HepG2 (cell line): ENCODE measurements around the gene ZCCHC4. TPM values are rescaled to one million over a fixed set of nuclear protein-coding genes. Genes with fewer than 3 reads are reported as not detected.
A peak's percentile ranks its signal among the peaks of the same experiment; 100 is the strongest.

Experiments used
- GZF1 ChIP-seq: sonication (generic); formaldehyde crosslinking; IDR thresholded peaks from 2 replicates; pipeline ENCODE4 v1.5.1; 2020; ENCODE audit warnings: mild to moderate bottlenecking, missing genetic modification reagents
- HIVEP1 ChIP-seq: sonication (generic); formaldehyde crosslinking; IDR thresholded peaks from 2 replicates; pipeline ENCODE4 v1.4.0; 2020; ENCODE audit warnings: mild to moderate bottlenecking, missing genetic modification reagents
- KMT2B ChIP-seq: IDR thresholded peaks from 2 replicates; pipeline ENCODE4 v1.6.1; 2016; ENCODE audit warnings: missing genetic modification reagents, missing compliant biosample characterization
- MAF1 ChIP-seq: sonication (generic); formaldehyde crosslinking; IDR thresholded peaks from 2 replicates; pipeline ENCODE4 v1.5.0; 2020; ENCODE audit warnings: missing genetic modification reagents, borderline replicate concordance
- MLXIP ChIP-seq: sonication (generic); formaldehyde crosslinking; IDR thresholded peaks from 2 replicates; pipeline ENCODE4 v1.9.0; 2021; ENCODE audit warnings: missing genetic modification reagents, borderline replicate concordance
- PHB2 ChIP-seq: fragments of 450-650 bp; IDR thresholded peaks from 2 replicates; pipeline ENCODE4 v1.6.1; 2018; ENCODE audit not compliant: partially characterized antibody
- RFXANK ChIP-seq: IDR thresholded peaks from 2 replicates; pipeline ENCODE4 v1.6.1; 2016
- SNAPC2 ChIP-seq: sonication (generic); formaldehyde crosslinking; IDR thresholded peaks from 2 replicates; pipeline ENCODE4 v1.8.1; 2022; ENCODE audit warnings: mild to moderate bottlenecking, missing genetic modification reagents
- SRF ChIP-seq: IDR thresholded peaks from 2 replicates; pipeline ENCODE4 v1.6.1; 2011; ENCODE audit warnings: mild to moderate bottlenecking, low read depth, low read length, moderate library complexity
- TRIM24 ChIP-seq: sonication (generic); formaldehyde crosslinking; IDR thresholded peaks from 2 replicates; pipeline ENCODE4 v1.8.0; 2022; ENCODE audit warnings: mild to moderate bottlenecking, missing genetic modification reagents
- ZEB1 ChIP-seq: IDR thresholded peaks from 2 replicates; pipeline ENCODE4 v1.6.1; 2012; ENCODE audit warnings: mild to moderate bottlenecking, low read depth, inconsistent platforms; ENCODE audit not compliant: insufficient replicate concordance
- ZFP1 ChIP-seq: IDR thresholded peaks from 2 replicates; pipeline ENCODE4 v1.6.1; 2016
- ZNF230 ChIP-seq: sonication (generic); formaldehyde crosslinking; IDR thresholded peaks from 2 replicates; pipeline ENCODE4 v1.4.0; 2020; ENCODE audit warnings: mild to moderate bottlenecking, missing genetic modification reagents
- ZNF235 ChIP-seq: sonication (generic); formaldehyde crosslinking; IDR thresholded peaks from 2 replicates; pipeline ENCODE4 v1.8.1; 2023; ENCODE audit warnings: mild to moderate bottlenecking, missing genetic modification reagents, borderline replicate concordance
- ZNF256 ChIP-seq: sonication (generic); formaldehyde crosslinking; conservative IDR thresholded peaks from 2 replicates; pipeline ENCODE4 v1.4.0; 2020; ENCODE audit warnings: missing genetic modification reagents
- ZNF703 ChIP-seq: sonication (generic); formaldehyde crosslinking; IDR thresholded peaks from 2 replicates; pipeline ENCODE4 v1.5.1; 2020; ENCODE audit warnings: missing genetic modification reagents, mild to moderate bottlenecking, moderate library complexity, borderline replicate concordance
- polyA plus RNA-seq, 8 experiments: library from polyadenylated mRNA; depleted of rRNA in 3 of 8; stranded (reverse) in 7 of 8; unstranded in 1 of 8; fragments of >200 nt; fragmentation: Illumina TruSeq in 4 of 8; extraction: Trizol in 4 of 8; gene quantifications; 2 replicates each; pipeline versions ENCODE4 v1.2.1 to v1.2.3, GENCODE V29; 2011 to 2016; ENCODE audit warnings: low read depth in 4 of 8, missing spikeins in 1 of 8, mixed read lengths in 1 of 8; ENCODE audit not compliant: insufficient read depth in 1 of 8
- total RNA-seq, 5 experiments: library from RNA; depleted of rRNA; stranded (reverse); fragments of >200 nt; fragmentation: Illumina TruSeq; extraction: Trizol; gene quantifications; 2 replicates each; pipeline ENCODE4 v1.2.3, GENCODE V29; 2016; ENCODE audit warnings: low read depth in 1 of 5
- TF ChIP-seq, protein P1 (sequence below): sonication (generic); formaldehyde crosslinking; IDR thresholded peaks from 2 replicates; pipeline ENCODE4 v1.5.0; 2020; ENCODE audit warnings: mild to moderate bottlenecking, low read depth, missing genetic modification reagents, borderline replicate concordance
- TF ChIP-seq, protein P2 (sequence below): sonication (generic); formaldehyde crosslinking; IDR thresholded peaks from 2 replicates; pipeline ENCODE4 v1.4.0; 2020; ENCODE audit warnings: mild to moderate bottlenecking, missing genetic modification reagents, borderline replicate concordance
- TF ChIP-seq, protein P3 (sequence below): sonication (generic); formaldehyde crosslinking; IDR thresholded peaks from 2 replicates; pipeline ENCODE4 v1.4.0; 2020; ENCODE audit warnings: mild to moderate bottlenecking, missing genetic modification reagents
- TF ChIP-seq, protein P4 (sequence below): sonication (generic); formaldehyde crosslinking; IDR thresholded peaks from 2 replicates; pipeline ENCODE4 v1.8.1; 2023; ENCODE audit warnings: mild to moderate bottlenecking, missing genetic modification reagents, borderline replicate concordance
- TF ChIP-seq, protein P5 (sequence below): fragments of 450-650 bp; IDR thresholded peaks from 2 replicates; pipeline ENCODE4 v1.6.1; 2017

ZCCHC4 gene
- total and polyA plus RNA-seq, 2 of the 13 experiments (the other 11 are each of a cell fraction or from before 2014, with no cell fraction given): 13.2 to 15.0 TPM

GRCh38 chr4:25312496-25313200, at the start of gene ZCCHC4 (continued):
- peak; percentile 77; the same call in 1 of the 2 replicates for TF ChIP-seq ZNF235
- TF ChIP-seq, protein P1, sequence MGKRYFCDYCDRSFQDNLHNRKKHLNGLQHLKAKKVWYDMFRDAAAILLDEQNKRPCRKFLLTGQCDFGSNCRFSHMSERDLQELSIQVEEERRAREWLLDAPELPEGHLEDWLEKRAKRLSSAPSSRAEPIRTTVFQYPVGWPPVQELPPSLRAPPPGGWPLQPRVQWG (CRISPR knock-in tag): no peak
- peak; percentile 33 for TF ChIP-seq ZEB1
- peak; percentile 80 for TF ChIP-seq SNAPC2
- TF ChIP-seq, protein P2, sequence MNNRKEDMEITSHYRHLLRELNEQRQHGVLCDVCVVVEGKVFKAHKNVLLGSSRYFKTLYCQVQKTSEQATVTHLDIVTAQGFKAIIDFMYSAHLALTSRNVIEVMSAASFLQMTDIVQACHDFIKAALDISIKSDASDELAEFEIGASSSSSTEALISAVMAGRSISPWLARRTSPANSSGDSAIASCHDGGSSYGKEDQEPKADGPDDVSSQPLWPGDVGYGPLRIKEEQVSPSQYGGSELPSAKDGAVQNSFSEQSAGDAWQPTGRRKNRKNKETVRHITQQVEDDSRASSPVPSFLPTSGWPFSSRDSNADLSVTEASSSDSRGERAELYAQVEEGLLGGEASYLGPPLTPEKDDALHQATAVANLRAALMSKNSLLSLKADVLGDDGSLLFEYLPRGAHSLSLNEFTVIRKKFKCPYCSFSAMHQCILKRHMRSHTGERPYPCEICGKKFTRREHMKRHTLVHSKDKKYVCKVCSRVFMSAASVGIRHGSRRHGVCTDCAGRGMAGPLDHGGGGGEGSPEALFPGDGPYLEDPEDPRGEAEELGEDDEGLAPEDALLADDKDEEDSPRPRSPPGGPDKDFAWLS (CRISPR knock-in tag): no peak
- no peak; the same call in 1 of the 2 replicates for TF ChIP-seq ZNF256
- no peak for TF ChIP-seq TRIM24 (CRISPR knock-in tag)
- no peak for TF ChIP-seq GZF1 (CRISPR knock-in tag)
- no peak for TF ChIP-seq PHB2
- TF ChIP-seq ZNF230: peak; percentile 69; the same call in 1 of the 2 replicates
- 0 out of 2 replicates have a peak, but pooled peaks have one; percentile 47 for TF ChIP-seq RFXANK (CRISPR knock-in tag)
- TF ChIP-seq MAF1: peak; percentile 73; the same call in 1 of the 2 replicates
- peak; percentile 73; the same call in 1 of the 2 replicates for TF ChIP-seq HIVEP1 (CRISPR knock-in tag)
- TF ChIP-seq, protein P3, sequence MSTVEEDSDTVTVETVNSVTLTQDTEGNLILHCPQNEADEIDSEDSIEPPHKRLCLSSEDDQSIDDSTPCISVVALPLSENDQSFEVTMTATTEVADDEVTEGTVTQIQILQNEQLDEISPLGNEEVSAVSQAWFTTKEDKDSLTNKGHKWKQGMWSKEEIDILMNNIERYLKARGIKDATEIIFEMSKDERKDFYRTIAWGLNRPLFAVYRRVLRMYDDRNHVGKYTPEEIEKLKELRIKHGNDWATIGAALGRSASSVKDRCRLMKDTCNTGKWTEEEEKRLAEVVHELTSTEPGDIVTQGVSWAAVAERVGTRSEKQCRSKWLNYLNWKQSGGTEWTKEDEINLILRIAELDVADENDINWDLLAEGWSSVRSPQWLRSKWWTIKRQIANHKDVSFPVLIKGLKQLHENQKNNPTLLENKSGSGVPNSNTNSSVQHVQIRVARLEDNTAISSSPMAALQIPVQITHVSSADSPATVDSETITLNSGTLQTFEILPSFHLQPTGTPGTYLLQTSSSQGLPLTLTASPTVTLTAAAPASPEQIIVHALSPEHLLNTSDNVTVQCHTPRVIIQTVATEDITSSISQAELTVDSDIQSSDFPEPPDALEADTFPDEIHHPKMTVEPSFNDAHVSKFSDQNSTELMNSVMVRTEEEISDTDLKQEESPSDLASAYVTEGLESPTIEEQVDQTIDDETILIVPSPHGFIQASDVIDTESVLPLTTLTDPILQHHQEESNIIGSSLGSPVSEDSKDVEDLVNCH (CRISPR knock-in tag): 0 out of 2 replicates have a peak, but pooled peaks have one; percentile 44
- peak; percentile 71; the same call in 1 of the 2 replicates for TF ChIP-seq ZFP1
- TF ChIP-seq, protein P4, sequence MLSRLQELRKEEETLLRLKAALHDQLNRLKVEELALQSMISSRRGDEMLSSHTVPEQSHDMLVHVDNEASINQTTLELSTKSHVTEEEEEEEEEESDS (CRISPR knock-in tag): 0 out of 2 replicates have a peak, but pooled peaks have one; percentile 43
- peak; percentile 93 for TF ChIP-seq KMT2B
- TF ChIP-seq ZNF703: no peak
- TF ChIP-seq MLXIP (CRISPR knock-in tag): no peak
- TF ChIP-seq, protein P5, sequence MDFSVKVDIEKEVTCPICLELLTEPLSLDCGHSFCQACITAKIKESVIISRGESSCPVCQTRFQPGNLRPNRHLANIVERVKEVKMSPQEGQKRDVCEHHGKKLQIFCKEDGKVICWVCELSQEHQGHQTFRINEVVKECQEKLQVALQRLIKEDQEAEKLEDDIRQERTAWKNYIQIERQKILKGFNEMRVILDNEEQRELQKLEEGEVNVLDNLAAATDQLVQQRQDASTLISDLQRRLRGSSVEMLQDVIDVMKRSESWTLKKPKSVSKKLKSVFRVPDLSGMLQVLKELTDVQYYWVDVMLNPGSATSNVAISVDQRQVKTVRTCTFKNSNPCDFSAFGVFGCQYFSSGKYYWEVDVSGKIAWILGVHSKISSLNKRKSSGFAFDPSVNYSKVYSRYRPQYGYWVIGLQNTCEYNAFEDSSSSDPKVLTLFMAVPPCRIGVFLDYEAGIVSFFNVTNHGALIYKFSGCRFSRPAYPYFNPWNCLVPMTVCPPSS: no peak
- TF ChIP-seq SRF: peak; percentile 53; the same call in 1 of the 2 replicates
